Measurements from ENCODE around the gene SLC22A17.

DNA sequence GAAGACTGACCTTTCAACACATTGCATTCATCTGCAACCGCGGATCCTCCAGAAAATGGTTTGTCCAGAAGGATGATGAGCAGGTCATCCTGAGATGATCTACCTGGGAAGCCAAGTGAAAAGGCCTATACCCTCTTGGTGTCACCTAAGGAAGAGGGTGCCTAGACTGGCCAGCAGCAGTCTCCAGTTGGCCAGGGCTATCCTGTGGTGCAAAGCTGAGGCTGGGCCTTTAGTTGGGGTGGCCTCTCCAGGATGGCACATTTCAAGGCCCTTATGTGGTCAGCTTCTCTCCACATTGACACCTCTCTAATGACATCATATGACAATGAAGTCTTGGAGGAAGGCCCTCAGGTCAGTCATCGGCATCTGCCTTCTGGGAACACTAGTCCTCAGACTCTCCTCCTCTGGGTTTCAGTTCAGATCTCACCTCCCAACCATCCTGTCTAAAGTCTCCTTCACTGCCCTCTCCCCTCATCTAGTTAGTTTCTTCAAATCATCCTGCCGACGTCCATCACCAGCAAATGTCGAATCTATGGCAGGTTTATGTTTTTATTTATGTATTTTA lies 3.3 kb upstream of the SLC22A17 start:
- no peak for TF ChIP-seq EZH2 (IDR thresholded peaks at IDR 0.05; ENCODE audit: borderline replicate concordance, control insufficient read depth, low read depth, low read length)
- TF ChIP-seq USF1 (IDR thresholded peaks at IDR 0.05; ENCODE audit: borderline replicate concordance, extremely low read length, insufficient read depth, low read depth, low read length), result no peak
- no peak for TF ChIP-seq ZNF24 (IDR thresholded peaks at IDR 0.05)
- no peak for TF ChIP-seq ZSCAN29 (IDR thresholded peaks at IDR 0.05)
- TF ChIP-seq NR2C2 (IDR thresholded peaks at IDR 0.05; ENCODE audit: borderline replicate concordance, control insufficient read depth, insufficient read length, low read depth), result no peak
- no peak for TF ChIP-seq SMC3 (IDR thresholded peaks at IDR 0.05; ENCODE audit: borderline replicate concordance, low read length)
- no peak for TF ChIP-seq CTCF (IDR thresholded peaks at IDR 0.05 in 2 of 3, conservative IDR thresholded peaks at IDR 0.05 in 1 of 3; ENCODE audit: control insufficient read depth in 2 of 3, extremely low read depth in 1 of 3, insufficient read depth in 1 of 3, low read depth in 3 of 3, low read length in 3 of 3)
- TF ChIP-seq SIN3A (IDR thresholded peaks at IDR 0.05; ENCODE audit: low read depth, low read length), result no peak
- TF ChIP-seq ZNF274 (IDR thresholded peaks at IDR 0.05; ENCODE audit: insufficient read depth, insufficient read length), result no peak
- TF ChIP-seq GABPA (IDR thresholded peaks at IDR 0.05; ENCODE audit: low read depth), result no peak
- no peak for TF ChIP-seq POLR2A (IDR thresholded peaks at IDR 0.05; ENCODE audit: low read depth, low read length)
- TF ChIP-seq NFYA (IDR thresholded peaks at IDR 0.05; ENCODE audit: borderline replicate concordance, low read depth, low read length), result no peak
